GM23338 (cell line): ENCODE data around the gene SAPCD1. TPM values are rescaled to one million over a fixed set of nuclear protein-coding genes. Genes with fewer than 3 reads are reported as not detected.

Source experiments
- ATAC-seq: fragments of 200-7000 bp; cut with Tn5 transposase; 3 replicates; pipeline ENCODE4 v1.9.1; 2020
- DNase-seq: peaks from one replicate; pipeline ENCODE4 v3.0.0-alpha.2; 2015; ENCODE audit warnings: low spot score
- H2AFZ ChIP-seq: fragments of 200-600 bp; sonication (generic); 2 replicates; pipeline ENCODE4 v1.8.0; 2016; ENCODE audit warnings: antibody characterized with exemption, mild to moderate bottlenecking, moderate library complexity
- H3F3A ChIP-seq: fragments of 200-600 bp; sonication (generic); replicated peaks from 2 replicates; pipeline ENCODE4 v1.8.0; 2017; ENCODE audit warnings: antibody characterized with exemption, mixed run types, low read depth
- H3K27ac ChIP-seq: fragments of 200-600 bp; sonication (generic); 2 replicates; pipeline ENCODE4 v1.6.1; 2016; ENCODE audit warnings: low read depth
- H3K27me3 ChIP-seq: fragments of 200-600 bp; sonication (generic); 2 replicates; pipeline ENCODE4 v1.8.0; 2016; ENCODE audit warnings: mild to moderate bottlenecking, mixed run types, moderate library complexity; ENCODE audit not compliant: insufficient read depth
- H3K36me3 ChIP-seq: fragments of 200-600 bp; sonication (generic); 2 replicates; pipeline ENCODE4 v1.8.0; 2016; ENCODE audit warnings: mild to moderate bottlenecking; ENCODE audit not compliant: insufficient read depth
- H3K4me1 ChIP-seq: fragments of 200-600 bp; sonication (generic); 2 replicates; pipeline ENCODE4 v1.8.0; 2016; ENCODE audit warnings: mild to moderate bottlenecking, moderate library complexity; ENCODE audit not compliant: insufficient read depth
- H3K4me2 ChIP-seq: fragments of 200-600 bp; sonication (generic); 2 replicates; pipeline ENCODE4 v1.7.1; 2017; ENCODE audit warnings: mixed run types
- H3K4me3 ChIP-seq: fragments of 200-600 bp; sonication (generic); 2 replicates; pipeline ENCODE4 v1.6.1; 2016; ENCODE audit warnings: mixed run types
- H3K79me2 ChIP-seq: fragments of 200-600 bp; sonication (generic); replicated peaks from 2 replicates; pipeline ENCODE4 v1.8.0; 2017; ENCODE audit warnings: mild to moderate bottlenecking; ENCODE audit not compliant: insufficient read depth
- H3K9me2 ChIP-seq: fragments of 200-600 bp; sonication (generic); 2 replicates; pipeline ENCODE4 v1.8.0; 2017; ENCODE audit not compliant: insufficient read depth
- H4K20me1 ChIP-seq: fragments of 200-600 bp; sonication (generic); replicated peaks from 2 replicates; pipeline ENCODE4 v1.8.0; 2017; ENCODE audit warnings: mild to moderate bottlenecking; ENCODE audit not compliant: insufficient read depth
- H3K27ac Mint-ChIP-seq: 2 replicates; pipeline ENCODE4 v1.8.0; 2020; ENCODE audit warnings: inconsistent platforms, mild to moderate bottlenecking, moderate library complexity, mixed read lengths
- H3K27me3 Mint-ChIP-seq: 3 replicates; pipeline ENCODE4 v1.8.0; 2022; ENCODE audit warnings: low read depth, mild to moderate bottlenecking, moderate library complexity, mixed read lengths, inconsistent platforms; ENCODE audit not compliant: insufficient read depth, poor library complexity
- H3K36me3 Mint-ChIP-seq: 3 replicates; pipeline ENCODE4 v1.8.0; 2021; ENCODE audit warnings: low read depth, mild to moderate bottlenecking, inconsistent platforms, moderate library complexity, mixed read lengths
- H3K4me1 Mint-ChIP-seq: 3 replicates; pipeline ENCODE4 v1.8.0; 2020; ENCODE audit warnings: mild to moderate bottlenecking, inconsistent platforms, mixed read lengths
- H3K4me3 Mint-ChIP-seq: 3 replicates; pipeline ENCODE4 v1.8.0; 2021; ENCODE audit warnings: moderate library complexity, mild to moderate bottlenecking, inconsistent platforms, mixed read lengths
- H3K9me3 Mint-ChIP-seq: 3 replicates; pipeline ENCODE4 v1.8.0; 2020; ENCODE audit warnings: moderate library complexity, mild to moderate bottlenecking, inconsistent platforms, mixed read lengths
- CTCF ChIP-seq, 2 experiments: fragments of 200-600 bp in 1 of 2; sonication (generic) in 1 of 2; conservative IDR thresholded peaks; 2 replicates each; pipeline versions ENCODE4 v1.5.1 to v1.6.1; 2016 to 2017; ENCODE audit warnings: antibody characterized with exemption in 2 of 2, low read depth in 2 of 2, mild to moderate bottlenecking in 2 of 2, moderate library complexity in 1 of 2
- EZH2 ChIP-seq: fragments of 200-600 bp; sonication (generic); IDR thresholded peaks from one replicate; pipeline ENCODE4 v1.8.0; 2017; ENCODE audit warnings: antibody characterized with exemption, mild to moderate bottlenecking, low read depth; ENCODE audit not compliant: unreplicated experiment
- EZH2phosphoT487 ChIP-seq: fragments of 200-600 bp; sonication (generic); IDR thresholded peaks from one replicate; pipeline ENCODE4 v1.8.1; 2018; ENCODE audit warnings: antibody characterized with exemption; ENCODE audit not compliant: unreplicated experiment
- JUNB ChIP-seq: IDR thresholded peaks from one replicate; pipeline ENCODE4 v1.6.1; 2016; ENCODE audit warnings: antibody characterized with exemption; ENCODE audit not compliant: unreplicated experiment
- NANOG ChIP-seq: IDR thresholded peaks from 2 replicates; pipeline ENCODE4 v1.6.1; 2016; ENCODE audit warnings: antibody characterized with exemption, borderline replicate concordance
- POLR2AphosphoS5 ChIP-seq: IDR thresholded peaks from 2 replicates; pipeline ENCODE4 v1.6.1; 2016; ENCODE audit warnings: antibody characterized with exemption, low read depth
- ZNF462 ChIP-seq: fragments of 250-450 bp; sonication (Bioruptor Pico); IDR thresholded peaks from 2 replicates; pipeline ENCODE4 v1.5.0; 2020; ENCODE audit warnings: mild to moderate bottlenecking, moderate library complexity
- polyA plus RNA-seq: library from polyadenylated mRNA; unstranded; fragments of >200 nt; fragmentation: Nextera tagmentation; extraction: Ambion mirVana; gene quantifications from 2 replicates; pipeline ENCODE4 v1.2.1, GENCODE V29; 2016
- total RNA-seq: library from RNA; depleted of rRNA; stranded (reverse); fragments of >200 nt; shearing (Covaris generic); gene quantifications from 2 replicates; pipeline ENCODE4 v1.2.3, GENCODE V29; 2014

Gene SAPCD1
- total and polyA plus RNA-seq, 2 experiments from 2014 or later: 3.9 to 5.0 TPM

- TF ChIP-seq ZNF462 (CRISPR knock-in tag): no peak
Observed at GRCh38 chr6:31777667-31778050, 15.2 kb downstream of the SAPCD1 start (continued).

GRCh38 chr6:31778193-31778592, 15.7 kb downstream of the SAPCD1 start:
- Histone ChIP-seq H2AFZ (no peak overlapping the region), H3K9me2 (no peaks in the 10 kb centered on the region), H3F3A (peaks cover 4% of the 10 kb centered on the region; the same call in 1 of the 2 replicates), H3K4me1 (no peaks in the 10 kb centered on the region), H3K4me2 (no peak overlapping the region), H3K4me3 (no peak overlapping the region), H3K79me2 (no peaks in the 10 kb centered on the region), H4K20me1 (no peaks in the 10 kb centered on the region; the same call in 1 of the 2 replicates), H3K27ac (no peak overlapping the region), H3K36me3 (no peaks in the 10 kb centered on the region), H3K27me3 (no peaks in the 10 kb centered on the region)
- ATAC-seq (no peak), DNase-seq (no peak)
- Mint-ChIP-seq H3K4me3 (no peak overlapping the region), H3K36me3 (peaks cover 32% of the 10 kb centered on the region), H3K4me1 (no peaks in the 10 kb centered on the region), H3K9me3 (no peaks in the 10 kb centered on the region), H3K27me3 (peaks cover 23% of the 10 kb centered on the region), H3K27ac (no peak overlapping the region)
- TF ChIP-seq EZH2phosphoT487: no peak
- TF ChIP-seq POLR2AphosphoS5: no peak
- TF ChIP-seq ZNF462 (CRISPR knock-in tag): no peak
- TF ChIP-seq JUNB: no peak
- no peak for TF ChIP-seq CTCF (conservative IDR thresholded peaks at IDR 0.05; ENCODE audit: low read depth in 2 of 2)
- TF ChIP-seq NANOG: no peak
- no peak for TF ChIP-seq EZH2
